HG02798 (cell line): ENCODE data around the gene CEP43.

Experiments used
- ATAC-seq: cut with Tn5 transposase; IDR thresholded peaks from one replicate; pipeline ENCODE4 v1.9.1; 2021; ENCODE audit warnings: mild to moderate bottlenecking; ENCODE audit not compliant: unreplicated experiment, poor library complexity

CEP43 gene

GRCh38 chr6:166999145-166999883 lies at the start of gene CEP43:
CEP43 (plus strand) TSS chr6:166999397; CDS start chr6:166999413, 16 bp downstream.
- ATAC-seq: peak; percentile 93

- peak; percentile 2 for ATAC-seq
Observed at GRCh38 chr6:166949528-166950442, 49.4 kb upstream of the CEP43 start.

- peak; percentile 45 for ATAC-seq
Observed at GRCh38 chr6:166950443-166950821, 48.8 kb upstream of the CEP43 start.

GRCh38 chr6:166950892-166951669 lies 48.1 kb upstream of the CEP43 start:
- ATAC-seq: peak; percentile 91

GRCh38 chr6:166951670-166952060 lies 47.5 kb upstream of the CEP43 start:
- ATAC-seq: no peak

GRCh38 chr6:166952121-166952520 lies 47.1 kb upstream of the CEP43 start:
- ATAC-seq: no peak

- ATAC-seq: no peak
Observed at GRCh38 chr6:166952567-166953486, 46.4 kb upstream of the CEP43 start.

- ATAC-seq: no peak
Observed at GRCh38 chr6:166954118-166954713, 45.0 kb upstream of the CEP43 start.

GRCh38 chr6:166955121-166955864 lies 43.9 kb upstream of the CEP43 start:
- ATAC-seq: no peak

- ATAC-seq: peak; percentile 11
Observed at GRCh38 chr6:166955865-166956443, 43.2 kb upstream of the CEP43 start.

GRCh38 chr6:166956444-166957086 lies 42.6 kb upstream of the CEP43 start, which contains the start of gene RNASET2:
RNASET2 (minus strand) TSS chr6:166956550; CDS start chr6:166956182, 368 bp downstream.
- ATAC-seq: peak; percentile 74

GRCh38 chr6:166957087-166957804 lies 42.0 kb upstream of the CEP43 start:
- peak; percentile 50 for ATAC-seq

- ATAC-seq: no peak
Observed at GRCh38 chr6:166957805-166958076, 41.5 kb upstream of the CEP43 start.

GRCh38 chr6:166958926-166959861 lies 40.0 kb upstream of the CEP43 start:
- ATAC-seq: no peak

GRCh38 chr6:166959911-166960608 lies 39.1 kb upstream of the CEP43 start:
- ATAC-seq: no peak

- no peak for ATAC-seq
Observed at GRCh38 chr6:166960609-166960978, 38.6 kb upstream of the CEP43 start.
